Effector memory CD4-positive, alpha-beta T cell (primary cell): ENCODE results near the gene DNASE1L2.

Source experiments
- DNase-seq, 3 donors: peaks; one replicate each; pipeline ENCODE4 v3.0.0-alpha.2; 2020
- H3K27ac ChIP-seq: 2 replicates; pipeline ENCODE4 v1.7.0; 2013; ENCODE audit warnings: mild to moderate bottlenecking, low read length, moderate library complexity; ENCODE audit not compliant: insufficient read depth, poor library complexity, severe bottlenecking
- H3K27me3 ChIP-seq: replicated peaks from 2 replicates; pipeline ENCODE4 v1.7.0; 2013; ENCODE audit warnings: mild to moderate bottlenecking, low read length; ENCODE audit not compliant: insufficient read depth, control insufficient read depth, poor library complexity, severe bottlenecking
- H3K36me3 ChIP-seq: 2 replicates; pipeline ENCODE4 v1.7.0; 2013; ENCODE audit warnings: mild to moderate bottlenecking, low read length, moderate library complexity; ENCODE audit not compliant: control insufficient read depth, insufficient read depth
- H3K4me1 ChIP-seq: 2 replicates; pipeline ENCODE4 v1.7.0; 2013; ENCODE audit warnings: low read length, mild to moderate bottlenecking; ENCODE audit not compliant: control insufficient read depth, insufficient read depth, poor library complexity, severe bottlenecking
- H3K4me3 ChIP-seq: 2 replicates; pipeline ENCODE4 v1.7.0; 2013; ENCODE audit warnings: low read length, low read depth, mild to moderate bottlenecking; ENCODE audit not compliant: insufficient read depth, poor library complexity, severe bottlenecking
- H3K9me3 ChIP-seq: 2 replicates; pipeline ENCODE4 v1.7.0; 2013; ENCODE audit warnings: mild to moderate bottlenecking, low read length, moderate library complexity; ENCODE audit not compliant: control insufficient read depth

DNASE1L2 gene

DNA sequence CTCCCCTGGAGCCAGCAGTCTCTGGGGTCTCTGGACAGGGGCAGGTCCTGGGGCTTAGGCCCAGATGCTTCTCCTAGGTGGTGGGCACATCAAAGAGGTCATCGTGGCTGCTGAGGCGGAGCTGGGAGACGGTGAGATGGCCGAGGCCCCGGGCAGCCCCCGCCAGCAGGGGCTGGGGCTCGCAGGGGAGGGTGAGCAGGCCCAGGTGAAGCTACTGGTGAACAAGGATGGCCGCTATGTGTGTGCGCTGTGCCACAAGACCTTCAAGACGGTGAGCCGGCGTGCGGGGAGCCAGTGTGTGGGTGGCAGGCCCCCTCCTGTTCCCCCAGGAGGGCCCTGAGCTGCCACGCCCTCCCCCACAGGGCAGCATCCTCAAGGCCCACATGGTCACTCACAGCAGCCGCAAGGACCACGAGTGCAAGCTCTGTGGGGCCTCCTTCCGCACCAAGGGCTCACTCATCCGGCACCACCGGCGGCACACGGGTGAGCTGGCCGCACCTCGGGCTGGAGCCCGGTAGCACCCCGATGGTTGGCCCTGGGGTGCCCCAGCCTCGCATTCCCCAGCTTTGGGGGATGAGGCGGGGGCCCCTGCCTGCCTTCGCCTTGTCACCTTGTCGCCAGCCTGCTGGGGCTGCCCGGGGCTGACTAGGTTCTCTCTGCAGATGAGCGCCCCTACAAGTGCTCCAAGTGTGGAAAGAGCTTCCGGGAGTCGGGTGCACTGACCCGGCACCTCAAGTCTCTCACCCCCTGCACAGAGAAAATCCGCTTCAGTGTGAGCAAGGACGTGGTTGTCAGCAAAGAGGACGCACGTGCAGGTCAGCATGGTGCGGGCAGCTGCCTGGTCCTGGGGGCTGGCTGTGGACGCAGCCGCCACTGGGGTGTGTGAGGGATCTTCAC, 3.9 kb upstream of the DNASE1L2 start:
- DNase-seq, result no peak
- H3K9me3 ChIP-seq, result no peaks in the 10 kb centered on the region
- H3K36me3 ChIP-seq, result peaks cover 75% of the 10 kb centered on the region
- peaks cover 11% of the 10 kb centered on the region for H3K4me1 ChIP-seq
- H3K27ac ChIP-seq, result no peak overlapping the region
- no peak overlapping the region for H3K4me3 ChIP-seq
- H3K27me3 ChIP-seq, result peaks cover 7% of the 10 kb centered on the region

- Histone ChIP-seq H3K27me3 (peaks cover 7% of the 10 kb centered on the region), H3K4me1 (peaks cover 11% of the 10 kb centered on the region), H3K27ac (no peak overlapping the region), H3K4me3 (no peak overlapping the region), H3K9me3 (no peaks in the 10 kb centered on the region), H3K36me3 (peaks cover 73% of the 10 kb centered on the region)
- DNase-seq, result no peak
Measured at GRCh38 chr16:2233046-2233775, 3.0 kb upstream of the DNASE1L2 start.

DNA sequence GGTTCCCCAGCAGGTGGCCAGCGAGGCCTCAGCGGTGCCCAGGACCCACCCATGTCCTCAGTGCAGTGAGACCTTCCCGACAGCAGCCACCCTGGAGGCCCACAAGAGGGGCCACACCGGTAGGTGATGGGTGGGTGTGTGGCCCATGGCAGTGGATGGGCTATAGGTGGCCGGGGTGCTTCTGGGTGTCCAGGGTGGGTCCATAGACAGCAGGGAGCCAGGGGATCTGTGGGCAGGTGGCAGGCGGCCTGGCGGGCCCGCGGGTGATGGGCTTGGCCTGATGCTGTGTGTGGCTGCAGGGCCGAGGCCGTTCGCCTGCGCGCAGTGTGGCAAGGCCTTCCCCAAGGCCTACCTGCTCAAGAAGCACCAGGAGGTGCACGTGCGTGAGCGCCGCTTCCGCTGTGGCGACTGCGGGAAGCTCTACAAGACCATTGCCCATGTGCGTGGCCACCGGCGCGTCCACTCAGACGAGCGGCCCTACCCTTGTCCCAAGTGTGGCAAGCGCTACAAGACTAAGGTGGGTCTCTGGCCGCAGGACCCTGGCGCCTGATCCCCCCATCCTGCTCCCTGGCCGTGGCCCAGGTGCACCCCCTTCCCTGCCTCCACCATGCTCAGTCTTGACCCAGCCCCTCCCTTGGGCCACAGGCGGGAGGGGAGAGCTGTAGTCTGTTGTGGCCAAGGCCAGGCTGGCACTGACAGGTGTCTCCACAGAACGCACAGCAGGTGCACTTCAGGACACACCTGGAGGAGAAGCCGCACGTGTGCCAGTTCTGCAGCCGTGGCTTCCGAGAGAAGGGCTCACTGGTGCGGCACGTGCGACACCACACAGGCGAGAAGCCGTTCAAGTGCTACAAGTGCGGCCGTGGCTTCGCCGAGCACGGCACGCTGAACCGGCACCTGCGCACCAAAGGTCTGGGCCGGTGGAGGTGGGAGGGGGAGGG, 2.1 kb upstream of the DNASE1L2 start:
- Histone ChIP-seq H3K36me3 (peaks cover 64% of the 10 kb centered on the region), H3K27me3 (peaks cover 7% of the 10 kb centered on the region), H3K27ac (no peak overlapping the region), H3K4me1 (peaks cover 11% of the 10 kb centered on the region), H3K4me3 (no peak overlapping the region), H3K9me3 (no peaks in the 10 kb centered on the region)
- DNase-seq, result no peak

GRCh38 chr16:2234813-2235170, 1.5 kb upstream of the DNASE1L2 start:
- Histone ChIP-seq H3K36me3 (peaks cover 57% of the 10 kb centered on the region), H3K27ac (no peak overlapping the region), H3K4me1 (peaks cover 11% of the 10 kb centered on the region), H3K27me3 (peaks cover 7% of the 10 kb centered on the region), H3K9me3 (no peaks in the 10 kb centered on the region), H3K4me3 (no peak overlapping the region)
- DNase-seq, result no peak

GRCh38 chr16:2235234-2235651, 1.0 kb upstream of the DNASE1L2 start:
- H3K4me3 ChIP-seq, result no peak overlapping the region
- no peak overlapping the region for H3K27ac ChIP-seq
- H3K9me3 ChIP-seq, result no peaks in the 10 kb centered on the region
- peaks cover 7% of the 10 kb centered on the region for H3K27me3 ChIP-seq
- peaks cover 53% of the 10 kb centered on the region for H3K36me3 ChIP-seq
- H3K4me1 ChIP-seq, result peaks cover 11% of the 10 kb centered on the region
- DNase-seq, result no peak

DNA sequence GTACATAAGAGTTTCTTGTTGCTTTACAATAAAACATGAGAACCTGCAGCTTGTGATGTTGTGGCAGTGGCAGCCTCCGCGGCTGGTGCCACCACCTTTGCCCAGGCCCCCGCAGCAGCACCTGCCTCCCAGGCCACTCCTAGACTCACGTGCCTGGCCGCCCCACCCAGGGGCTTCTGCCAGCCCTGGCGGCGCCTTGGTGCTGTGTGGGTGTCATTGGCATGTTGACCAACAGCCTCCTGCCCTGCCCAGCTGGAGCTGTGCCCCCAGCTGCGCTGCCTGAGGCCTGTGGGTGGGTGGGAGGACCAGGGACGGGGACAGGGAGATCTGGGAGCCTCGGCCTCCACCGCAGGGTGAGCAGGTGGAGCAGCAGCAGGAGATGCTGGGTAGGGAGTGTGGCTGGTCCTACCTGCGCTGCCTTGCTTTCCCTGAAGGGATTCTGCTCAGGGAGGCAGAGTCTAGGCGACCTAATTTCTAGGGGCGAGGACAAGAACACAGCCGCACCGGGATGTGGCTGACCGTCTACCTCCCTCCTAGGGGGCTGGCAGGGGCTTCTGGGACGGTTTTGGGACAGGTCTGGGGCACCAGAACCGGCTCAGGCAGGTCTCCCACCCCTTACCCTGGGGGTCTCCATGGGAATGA, 428 bp upstream of the DNASE1L2 start:
- Histone ChIP-seq H3K4me3 (no peak overlapping the region), H3K4me1 (peaks cover 11% of the 10 kb centered on the region), H3K27ac (no peak overlapping the region), H3K27me3 (peaks cover 7% of the 10 kb centered on the region), H3K9me3 (no peaks in the 10 kb centered on the region), H3K36me3 (peaks cover 47% of the 10 kb centered on the region)
- DNase-seq, result no peak

GRCh38 chr16:2237102-2237482, 848 bp downstream of the DNASE1L2 start:
- Histone ChIP-seq H3K4me1 (peaks cover 11% of the 10 kb centered on the region), H3K4me3 (no peak overlapping the region), H3K9me3 (no peaks in the 10 kb centered on the region), H3K36me3 (peaks cover 34% of the 10 kb centered on the region), H3K27ac (no peak overlapping the region), H3K27me3 (peaks cover 7% of the 10 kb centered on the region)
- DNase-seq, result no peak

DNA sequence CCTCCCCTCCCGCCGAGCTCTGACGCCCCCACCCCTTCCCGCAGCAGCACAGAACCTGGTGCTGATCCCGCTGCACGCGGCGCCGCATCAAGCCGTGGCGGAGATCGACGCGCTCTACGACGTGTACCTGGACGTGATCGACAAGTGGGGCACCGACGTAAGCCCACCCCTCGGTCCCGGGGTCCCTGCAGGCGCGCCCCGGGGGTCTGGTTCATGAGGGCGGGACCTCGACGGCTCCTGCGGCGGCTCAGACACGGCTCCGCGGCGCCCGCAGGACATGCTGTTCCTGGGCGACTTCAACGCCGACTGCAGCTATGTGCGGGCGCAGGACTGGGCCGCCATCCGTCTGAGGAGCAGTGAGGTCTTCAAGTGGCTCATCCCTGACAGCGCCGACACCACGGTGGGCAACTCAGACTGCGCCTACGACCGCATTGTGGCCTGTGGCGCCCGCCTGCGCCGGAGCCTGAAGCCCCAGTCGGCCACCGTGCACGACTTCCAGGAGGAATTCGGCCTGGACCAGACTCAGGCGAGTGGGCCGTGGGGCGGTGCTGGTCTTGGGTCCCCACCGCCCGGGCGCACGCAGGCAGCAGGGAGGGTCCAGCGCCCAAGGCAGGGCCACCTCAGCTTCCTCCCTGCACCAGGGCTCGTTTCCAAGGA, 1.4 kb downstream of the DNASE1L2 start:
- H3K36me3 ChIP-seq, result peaks cover 29% of the 10 kb centered on the region
- DNase-seq, result no peak
- no peak overlapping the region for H3K4me3 ChIP-seq
- no peaks in the 10 kb centered on the region for H3K9me3 ChIP-seq
- peaks cover 7% of the 10 kb centered on the region for H3K27me3 ChIP-seq
- no peak overlapping the region for H3K27ac ChIP-seq
- peaks cover 11% of the 10 kb centered on the region for H3K4me1 ChIP-seq
